SK-N-SH (cell line): ENCODE measurements around the gene APC.

Experiments
- FOSL2 ChIP-seq: IDR thresholded peaks from 2 replicates; pipeline ENCODE4 v1.4.0; 2012; ENCODE audit warnings: low read depth, mild to moderate bottlenecking, moderate library complexity, borderline replicate concordance
- MEF2A ChIP-seq: IDR thresholded peaks from 2 replicates; pipeline ENCODE4 v1.4.0; 2012; ENCODE audit warnings: low read depth, borderline replicate concordance
- RFX5 ChIP-seq: IDR thresholded peaks from 2 replicates; pipeline ENCODE4 v1.6.1; 2012; ENCODE audit warnings: mild to moderate bottlenecking, improper control_type of control experiment, low read length
- YY1 ChIP-seq: IDR thresholded peaks from 2 replicates; pipeline ENCODE4 v1.4.0; 2012; ENCODE audit warnings: low read depth, mild to moderate bottlenecking
- TF ChIP-seq, protein P1 (sequence below): IDR thresholded peaks from 2 replicates; pipeline ENCODE4 v1.6.1; 2012; ENCODE audit warnings: mild to moderate bottlenecking, low read depth, low read length, moderate library complexity
- TF ChIP-seq, protein P2 (sequence below): fragments of 200-600 bp; sonication (generic); IDR thresholded peaks from 2 replicates; pipeline ENCODE4 v1.6.1; 2017; ENCODE audit warnings: antibody characterized with exemption, mild to moderate bottlenecking, moderate library complexity

DNA sequence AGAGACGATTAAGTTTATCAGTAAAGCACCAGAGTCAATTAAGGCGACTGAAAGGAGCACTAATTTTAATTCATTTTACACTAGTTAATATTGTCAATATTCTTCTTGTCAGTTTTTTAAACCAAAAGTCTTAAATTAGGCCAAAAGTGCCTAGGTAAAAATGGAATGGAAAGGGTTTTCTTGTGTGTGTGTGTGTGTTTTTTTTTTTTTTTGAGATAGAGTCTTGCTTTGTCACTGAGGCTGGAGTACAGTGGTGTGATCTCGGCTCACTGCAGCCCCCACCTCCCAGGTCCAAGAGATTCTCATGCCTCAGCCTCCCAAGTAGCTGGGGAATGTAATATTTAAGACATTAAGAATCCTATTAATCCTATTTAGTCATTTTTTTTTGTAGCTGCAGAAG, 3.1 kb upstream of the APC start:
- TF ChIP-seq, protein P1, sequence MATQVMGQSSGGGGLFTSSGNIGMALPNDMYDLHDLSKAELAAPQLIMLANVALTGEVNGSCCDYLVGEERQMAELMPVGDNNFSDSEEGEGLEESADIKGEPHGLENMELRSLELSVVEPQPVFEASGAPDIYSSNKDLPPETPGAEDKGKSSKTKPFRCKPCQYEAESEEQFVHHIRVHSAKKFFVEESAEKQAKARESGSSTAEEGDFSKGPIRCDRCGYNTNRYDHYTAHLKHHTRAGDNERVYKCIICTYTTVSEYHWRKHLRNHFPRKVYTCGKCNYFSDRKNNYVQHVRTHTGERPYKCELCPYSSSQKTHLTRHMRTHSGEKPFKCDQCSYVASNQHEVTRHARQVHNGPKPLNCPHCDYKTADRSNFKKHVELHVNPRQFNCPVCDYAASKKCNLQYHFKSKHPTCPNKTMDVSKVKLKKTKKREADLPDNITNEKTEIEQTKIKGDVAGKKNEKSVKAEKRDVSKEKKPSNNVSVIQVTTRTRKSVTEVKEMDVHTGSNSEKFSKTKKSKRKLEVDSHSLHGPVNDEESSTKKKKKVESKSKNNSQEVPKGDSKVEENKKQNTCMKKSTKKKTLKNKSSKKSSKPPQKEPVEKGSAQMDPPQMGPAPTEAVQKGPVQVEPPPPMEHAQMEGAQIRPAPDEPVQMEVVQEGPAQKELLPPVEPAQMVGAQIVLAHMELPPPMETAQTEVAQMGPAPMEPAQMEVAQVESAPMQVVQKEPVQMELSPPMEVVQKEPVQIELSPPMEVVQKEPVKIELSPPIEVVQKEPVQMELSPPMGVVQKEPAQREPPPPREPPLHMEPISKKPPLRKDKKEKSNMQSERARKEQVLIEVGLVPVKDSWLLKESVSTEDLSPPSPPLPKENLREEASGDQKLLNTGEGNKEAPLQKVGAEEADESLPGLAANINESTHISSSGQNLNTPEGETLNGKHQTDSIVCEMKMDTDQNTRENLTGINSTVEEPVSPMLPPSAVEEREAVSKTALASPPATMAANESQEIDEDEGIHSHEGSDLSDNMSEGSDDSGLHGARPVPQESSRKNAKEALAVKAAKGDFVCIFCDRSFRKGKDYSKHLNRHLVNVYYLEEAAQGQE, result no peak
- no peak for TF ChIP-seq YY1
- no peak for TF ChIP-seq MEF2A
- TF ChIP-seq, protein P2, sequence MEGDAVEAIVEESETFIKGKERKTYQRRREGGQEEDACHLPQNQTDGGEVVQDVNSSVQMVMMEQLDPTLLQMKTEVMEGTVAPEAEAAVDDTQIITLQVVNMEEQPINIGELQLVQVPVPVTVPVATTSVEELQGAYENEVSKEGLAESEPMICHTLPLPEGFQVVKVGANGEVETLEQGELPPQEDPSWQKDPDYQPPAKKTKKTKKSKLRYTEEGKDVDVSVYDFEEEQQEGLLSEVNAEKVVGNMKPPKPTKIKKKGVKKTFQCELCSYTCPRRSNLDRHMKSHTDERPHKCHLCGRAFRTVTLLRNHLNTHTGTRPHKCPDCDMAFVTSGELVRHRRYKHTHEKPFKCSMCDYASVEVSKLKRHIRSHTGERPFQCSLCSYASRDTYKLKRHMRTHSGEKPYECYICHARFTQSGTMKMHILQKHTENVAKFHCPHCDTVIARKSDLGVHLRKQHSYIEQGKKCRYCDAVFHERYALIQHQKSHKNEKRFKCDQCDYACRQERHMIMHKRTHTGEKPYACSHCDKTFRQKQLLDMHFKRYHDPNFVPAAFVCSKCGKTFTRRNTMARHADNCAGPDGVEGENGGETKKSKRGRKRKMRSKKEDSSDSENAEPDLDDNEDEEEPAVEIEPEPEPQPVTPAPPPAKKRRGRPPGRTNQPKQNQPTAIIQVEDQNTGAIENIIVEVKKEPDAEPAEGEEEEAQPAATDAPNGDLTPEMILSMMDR, result no peak
- TF ChIP-seq FOSL2, result no peak
- no peak for TF ChIP-seq RFX5
